ENCODE measurements around the gene PAPOLB. TPM values are rescaled to one million over a fixed set of nuclear protein-coding genes. Genes with fewer than 3 reads are reported as not detected.
A peak's percentile ranks its signal among the peaks of the same experiment; 100 is the strongest.
"Not testable (repeated sequence)": the region's sequence is repeated elsewhere in the genome, so short reads cannot be mapped to it uniquely, and the experiment has no call there.

The PAPOLB gene
- 0.05 TPM in 1 of 2 replicates, not detected in the other for total RNA-seq
- not detected for polyA plus RNA-seq (2012)

GRCh38 chr7:4861673-4862072 is at the start of gene PAPOLB:
Gene PAPOLB, minus strand, starts transcription at chr7:4862030. Its CDS starts 220 bp downstream, at chr7:4861810.
- DNase-seq (ENCODE audit: low read depth): no peak

- no peak for DNase-seq (ENCODE audit: low read depth)
These were observed 49.4 kb upstream of the PAPOLB start for GRCh38 chr7:4911111-4911828.

GRCh38 chr7:4906682-4907081 is 44.9 kb upstream of the PAPOLB start:
- no peak for DNase-seq (ENCODE audit: low read depth)

GRCh38 chr7:4905171-4905570 is 43.3 kb upstream of the PAPOLB start:
- no peak for DNase-seq (ENCODE audit: low read depth)

- DNase-seq (ENCODE audit: low read depth): no peak
These were observed 42.5 kb upstream of the PAPOLB start for GRCh38 chr7:4904346-4904745.

- no peak for DNase-seq (ENCODE audit: low read depth)
These were observed 33.9 kb upstream of the PAPOLB start for GRCh38 chr7:4895766-4896165.

- no peak for DNase-seq (ENCODE audit: low read depth)
These were observed 32.7 kb upstream of the PAPOLB start for GRCh38 chr7:4894482-4894881.

GRCh38 chr7:4893929-4894475 is 32.2 kb upstream of the PAPOLB start:
- DNase-seq (ENCODE audit: low read depth): no peak

GRCh38 chr7:4893188-4893587 is 31.4 kb upstream of the PAPOLB start:
- DNase-seq (ENCODE audit: low read depth): not testable (repeated sequence)

GRCh38 chr7:4891522-4891921 is 29.7 kb upstream of the PAPOLB start:
- DNase-seq (ENCODE audit: low read depth): not testable (repeated sequence)

- no peak for DNase-seq (ENCODE audit: low read depth)
These were observed 27.9 kb upstream of the PAPOLB start for GRCh38 chr7:4889682-4890081.

GRCh38 chr7:4888161-4888560 is 26.3 kb upstream of the PAPOLB start:
- no peak for DNase-seq (ENCODE audit: low read depth)

GRCh38 chr7:4886671-4887070 is 24.8 kb upstream of the PAPOLB start:
- DNase-seq (ENCODE audit: low read depth): no peak

GRCh38 chr7:4885317-4885807 is 23.5 kb upstream of the PAPOLB start:
- DNase-seq (ENCODE audit: low read depth): no peak

- DNase-seq (ENCODE audit: low read depth): no peak
These were observed 22.3 kb upstream of the PAPOLB start for GRCh38 chr7:4884164-4884563.

GRCh38 chr7:4883372-4884144 is 21.7 kb upstream of the PAPOLB start, which contains the start of gene RADIL:
Gene RADIL, minus strand, starts transcription at chr7:4883716. Its CDS starts 5,577 bp downstream, at chr7:4878139.
- DNase-seq (ENCODE audit: low read depth): peak; percentile 79

- no peak for DNase-seq (ENCODE audit: low read depth)
These were observed 21.2 kb upstream of the PAPOLB start for GRCh38 chr7:4883033-4883371.

GRCh38 chr7:4882169-4883032 is 20.6 kb upstream of the PAPOLB start:
- peak; percentile 78 for DNase-seq (ENCODE audit: low read depth)

- no peak for DNase-seq (ENCODE audit: low read depth)
These were observed 18.4 kb upstream of the PAPOLB start for GRCh38 chr7:4880218-4880617.

- DNase-seq (ENCODE audit: low read depth): no peak
These were observed 17.7 kb upstream of the PAPOLB start for GRCh38 chr7:4879396-4880081.
